Stimulated activated CD8-positive, alpha-beta memory T cell treated with anti-CD3 and anti-CD28 coated beads, Interleukin-4, amount 100 ng/mL, for 1 hour (primary cell): Measurements from ENCODE around the gene ASTN1.

Experiments used
- DNase-seq, 2 donors: peaks; one replicate each; pipeline ENCODE4 v3.0.0-alpha.2; 2020; ENCODE audit warnings: low read depth in 2 of 2, low spot score in 1 of 2

ASTN1 gene

DNA sequence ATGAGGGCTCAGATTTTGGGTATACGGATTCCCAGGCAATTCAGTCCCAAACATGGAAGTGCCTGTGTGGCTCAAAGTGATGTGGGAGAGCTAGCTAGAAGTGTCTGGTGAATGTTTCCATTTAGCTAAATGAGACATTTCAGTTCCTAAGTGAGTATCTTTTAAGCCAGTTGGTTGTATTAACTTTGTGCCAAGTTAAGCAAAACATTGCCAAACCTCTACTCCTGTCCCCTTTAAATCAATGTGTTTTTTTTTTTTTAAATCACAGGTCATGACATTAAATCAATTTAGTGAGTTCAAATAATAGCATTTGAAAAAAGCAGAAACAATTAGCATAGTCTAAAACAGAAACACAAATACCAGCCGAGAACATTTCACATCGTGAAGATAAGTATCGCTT is 230.1 kb downstream of the ASTN1 start:
- DNase-seq, result no peak

DNA sequence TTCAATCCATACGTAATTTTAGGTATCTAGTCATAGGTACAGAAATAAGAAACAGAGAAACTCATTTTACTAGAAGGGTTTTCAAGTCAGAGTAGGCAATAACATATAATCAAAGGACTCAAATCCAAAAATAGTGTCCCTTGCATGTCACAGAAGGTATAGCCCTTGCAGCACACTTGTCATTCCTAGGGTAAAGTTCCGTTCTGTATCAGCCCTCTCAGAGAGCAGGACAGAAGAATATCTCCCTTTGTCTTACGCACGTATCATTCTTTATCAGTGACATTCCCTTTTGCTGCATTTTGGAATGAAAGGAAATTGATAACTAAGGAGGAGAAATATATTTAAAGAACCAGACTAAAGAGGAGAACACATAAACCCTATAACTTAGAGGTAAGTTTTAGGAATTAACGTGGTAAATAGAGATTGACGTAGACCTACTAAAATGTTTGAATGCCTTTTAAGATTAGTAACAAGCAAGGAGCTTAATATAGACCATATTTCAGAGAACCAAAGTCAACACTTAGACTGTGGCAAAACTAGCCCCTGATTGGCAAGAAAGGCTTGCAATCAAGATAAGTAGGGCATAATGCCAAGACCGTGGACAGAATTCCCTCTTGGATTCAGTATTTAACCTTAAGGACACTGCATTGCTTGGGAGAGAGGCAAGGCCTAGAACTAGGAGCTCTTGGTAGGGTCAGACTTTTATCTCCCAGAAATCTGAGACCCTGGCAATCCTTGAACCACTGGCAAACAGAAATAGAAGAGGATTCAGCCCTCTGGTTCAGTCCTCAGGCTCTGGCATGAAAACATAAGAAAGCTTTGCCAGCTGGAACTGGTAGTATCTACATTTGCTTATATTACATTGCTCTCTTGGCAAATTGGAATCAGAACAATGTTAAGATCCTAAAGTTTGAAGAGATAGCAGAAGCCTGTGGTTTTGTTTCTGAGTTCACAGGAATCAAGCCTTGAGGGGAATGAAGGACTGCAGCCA is 232.1 kb downstream of the ASTN1 start:
- DNase-seq, result no peak

DNA sequence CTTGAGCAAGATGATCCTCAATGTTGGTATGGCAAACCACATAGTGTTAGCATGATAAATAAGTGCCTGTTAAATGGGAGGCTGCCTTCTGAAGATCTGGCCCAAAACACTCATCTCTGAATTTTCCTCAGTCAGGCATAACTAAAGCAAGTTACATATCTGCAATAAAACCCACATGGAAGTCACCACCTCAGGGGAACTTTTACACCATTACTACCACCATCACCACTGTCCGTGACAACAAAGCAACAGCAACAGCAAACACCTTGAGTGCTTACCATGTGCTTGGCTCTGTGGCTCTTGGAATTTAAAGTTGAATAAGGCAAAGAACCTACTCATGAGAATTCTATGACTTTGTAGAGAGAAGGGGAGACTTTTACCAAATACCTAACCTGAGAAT is 233.0 kb downstream of the ASTN1 start:
- DNase-seq, result no peak

DNA sequence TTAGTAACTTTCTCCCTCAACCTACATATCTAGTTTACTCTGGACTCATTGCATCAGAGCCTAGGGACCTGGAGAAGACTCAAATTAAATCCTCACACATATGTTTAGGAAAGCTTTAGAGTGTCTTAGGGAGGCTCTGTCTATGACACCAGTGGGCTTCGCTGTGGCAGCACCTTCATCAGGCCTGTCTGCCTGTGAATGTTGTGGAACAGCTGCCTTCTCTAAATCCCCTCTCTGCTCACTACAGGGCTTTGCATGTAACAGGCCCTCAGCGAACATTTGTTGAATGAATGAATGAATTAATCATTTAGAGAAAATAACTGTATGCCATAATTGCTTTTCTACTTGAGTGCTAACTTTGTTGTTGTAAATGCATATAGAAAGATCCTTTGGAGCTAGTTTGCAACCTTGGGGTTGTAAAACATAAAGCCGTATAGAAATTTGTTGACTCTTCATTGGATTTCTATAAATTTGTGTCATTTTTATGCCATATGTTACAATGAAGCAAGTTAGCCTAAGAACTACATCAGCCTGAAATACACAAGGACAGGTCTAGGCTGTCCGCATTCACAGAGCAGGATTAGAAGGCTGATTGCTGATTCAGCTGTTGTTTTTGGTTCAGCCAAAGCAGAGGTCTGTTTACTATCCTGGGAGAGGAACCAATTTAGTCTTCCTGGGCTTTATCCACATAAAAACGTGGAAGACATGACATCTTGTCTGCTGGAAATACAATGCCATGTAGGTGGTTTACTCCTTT is 238.0 kb downstream of the ASTN1 start:
- DNase-seq, result no peak

DNA sequence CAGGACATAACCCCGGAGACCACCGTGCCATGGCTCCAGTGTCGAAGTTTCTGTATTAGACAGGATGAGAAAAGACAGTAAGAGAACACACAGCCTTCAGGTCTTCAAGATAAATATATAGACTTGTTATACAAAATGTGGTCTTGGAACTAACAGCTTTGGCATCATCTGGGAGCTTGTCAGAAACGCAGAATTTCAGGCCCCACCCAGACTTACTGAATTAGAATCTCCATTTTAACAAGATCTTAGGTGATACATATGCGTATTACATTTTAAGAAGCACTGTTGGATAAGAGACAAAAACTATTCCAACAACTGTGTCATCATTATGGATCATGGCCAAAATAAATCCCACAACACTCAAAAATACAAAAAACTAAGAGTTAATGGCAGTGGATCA is 239.3 kb downstream of the ASTN1 start:
- DNase-seq, result no peak

DNA sequence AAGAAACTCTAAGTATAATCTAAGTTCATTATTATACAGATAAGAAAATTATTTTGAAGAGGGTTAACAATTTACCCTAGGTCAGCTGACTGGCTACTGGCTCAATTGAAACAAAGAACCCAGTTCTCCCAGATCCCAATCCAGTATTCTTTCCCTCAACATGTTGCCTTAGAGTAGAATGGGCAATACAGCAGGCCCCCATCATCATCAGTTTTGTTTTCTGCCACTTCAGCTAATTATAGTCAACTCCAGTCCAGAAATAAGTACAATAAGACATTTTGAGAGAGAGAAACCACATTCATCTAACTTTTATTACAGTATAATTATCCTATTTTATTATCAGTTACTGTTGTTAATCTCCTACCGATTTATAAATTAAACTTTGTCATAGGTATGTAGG is 241.2 kb downstream of the ASTN1 start:
- no peak for DNase-seq

DNA sequence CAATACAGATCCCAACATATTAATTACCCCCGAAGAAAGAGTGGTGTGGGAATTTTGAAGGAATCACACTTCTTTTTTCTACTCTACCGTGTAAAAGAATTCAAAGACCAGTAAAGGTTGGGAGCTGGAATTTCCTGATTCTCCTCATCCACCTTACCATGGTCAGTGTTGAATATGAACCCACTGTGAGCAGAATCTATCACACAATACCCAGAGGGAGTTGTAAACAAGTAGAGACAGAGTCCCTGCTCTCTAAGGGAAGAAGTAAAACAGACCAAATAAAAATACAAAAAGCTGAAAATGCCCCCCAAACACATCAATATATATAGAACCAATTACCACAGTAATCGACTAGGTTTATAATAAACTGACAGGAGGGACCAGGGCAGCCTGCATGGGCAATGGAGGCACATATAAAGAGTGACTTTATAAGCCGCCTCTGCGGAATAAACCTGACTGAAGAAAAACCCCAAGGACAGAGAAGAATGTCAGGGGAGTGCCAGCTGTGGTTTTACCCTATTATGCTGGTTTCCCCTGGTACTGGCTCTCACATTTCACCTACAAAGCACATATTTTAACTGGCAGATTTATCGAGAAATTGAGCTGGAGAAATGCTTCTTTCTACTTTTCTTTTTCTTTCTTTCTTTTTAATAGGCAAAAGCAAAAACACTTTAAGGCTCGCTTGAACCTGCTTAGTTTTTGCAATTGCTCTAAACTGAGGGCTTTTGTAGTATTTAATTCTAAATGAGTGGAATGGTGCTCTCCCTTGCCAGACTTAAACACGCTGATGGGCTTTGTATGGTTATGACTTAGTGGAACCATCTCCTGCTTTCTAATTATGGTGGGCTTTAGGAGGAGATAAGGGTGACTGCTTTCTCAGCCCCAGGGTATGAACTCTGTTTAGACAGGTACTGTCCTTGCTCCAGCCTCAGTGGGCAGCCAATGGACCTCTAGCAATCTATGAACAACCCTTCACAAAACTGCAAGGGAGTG is 244.8 kb downstream of the ASTN1 start:
- DNase-seq, result no peak

DNA sequence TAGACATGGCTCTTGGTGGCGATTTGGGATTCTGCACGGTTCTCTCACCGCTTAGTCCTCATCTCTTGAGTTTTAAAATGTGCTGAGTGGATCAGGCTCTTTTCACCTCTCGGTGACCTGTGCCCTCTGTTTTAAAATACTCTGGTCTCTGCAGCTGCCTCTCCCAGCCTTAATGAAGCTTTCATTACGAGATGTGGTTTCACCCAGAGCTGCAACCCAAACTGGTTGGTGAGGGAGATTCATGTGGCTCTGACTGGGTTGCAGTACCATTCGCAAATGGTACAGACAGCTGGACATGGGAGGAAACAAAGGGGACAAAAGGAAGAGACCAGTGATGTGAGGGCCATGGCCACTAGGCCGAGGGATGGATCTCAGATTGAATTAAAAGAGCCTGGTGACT is 258.9 kb downstream of the ASTN1 start:
- no peak for DNase-seq

DNA sequence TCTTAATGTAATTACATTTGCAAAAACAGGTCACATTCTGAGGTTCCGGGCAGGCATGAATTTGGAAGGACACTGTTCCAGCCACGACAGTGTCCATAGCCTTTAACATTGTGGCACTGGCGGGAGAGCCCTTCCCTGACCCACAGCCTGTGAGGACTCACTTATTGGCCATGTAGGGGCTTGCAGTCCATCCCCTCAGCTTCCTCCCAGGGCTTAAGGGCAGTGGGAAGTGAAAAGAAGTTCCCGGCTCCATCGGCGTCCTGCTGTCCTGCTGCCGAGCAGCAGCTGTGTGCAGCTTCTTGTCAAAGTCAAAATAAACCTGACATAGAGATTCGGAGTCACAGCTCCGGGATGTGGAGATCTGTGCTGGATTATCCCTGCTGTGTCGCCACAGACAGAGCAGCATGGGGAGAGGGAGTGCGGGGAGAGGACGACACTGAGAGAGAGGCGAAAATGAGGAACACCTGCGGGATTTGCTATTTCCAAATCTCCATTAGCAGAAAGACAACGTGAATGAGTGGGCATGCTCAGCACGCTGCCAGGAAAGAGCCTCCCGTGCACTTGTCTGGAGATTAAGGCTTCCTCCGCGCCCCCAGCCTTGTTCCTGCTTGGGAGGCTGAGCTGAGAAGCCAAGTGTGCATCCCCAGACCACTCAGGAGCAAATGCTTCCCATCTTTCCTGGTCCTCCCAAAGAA is 260.3 kb downstream of the ASTN1 start:
- no peak for DNase-seq

DNA sequence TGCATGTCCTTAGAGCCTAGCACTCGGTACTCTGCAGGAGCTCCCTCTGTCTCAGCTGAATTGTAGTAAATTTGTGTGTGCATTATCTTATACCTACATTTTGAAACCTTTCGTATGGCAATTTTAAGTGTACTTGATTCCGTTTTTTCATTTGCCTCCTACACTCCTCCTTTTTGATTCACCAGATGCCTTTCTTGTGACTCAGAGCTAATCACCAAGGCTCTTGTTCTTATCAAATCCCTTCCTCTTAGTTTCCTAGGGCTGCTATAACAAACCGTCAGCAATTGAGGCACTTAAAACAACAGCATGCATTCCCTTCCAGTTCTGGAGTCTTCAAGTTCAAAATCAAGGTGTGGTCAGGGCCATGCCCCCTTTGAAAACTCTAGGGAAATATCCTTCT is 261.0 kb downstream of the ASTN1 start:
- no peak for DNase-seq

DNA sequence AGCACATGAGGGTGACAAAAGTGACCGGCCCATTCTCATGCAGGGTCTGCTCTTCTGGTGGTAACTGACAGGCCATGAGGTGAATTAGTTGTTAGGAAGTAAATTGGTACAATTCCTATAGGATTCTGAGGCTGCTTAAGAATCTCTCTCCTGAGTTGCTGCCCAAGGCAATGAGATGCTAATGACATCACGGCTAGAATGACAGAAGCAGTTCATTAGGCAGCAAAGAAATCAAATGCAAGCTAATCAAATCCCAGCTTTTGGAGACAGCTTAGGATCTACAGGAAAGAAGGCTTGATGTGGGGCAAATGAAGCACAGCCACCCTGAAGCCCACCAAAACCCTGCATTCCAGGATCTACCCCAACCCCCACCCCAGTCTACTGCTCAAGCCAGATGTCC is 265.2 kb downstream of the ASTN1 start:
- DNase-seq, result no peak

DNA sequence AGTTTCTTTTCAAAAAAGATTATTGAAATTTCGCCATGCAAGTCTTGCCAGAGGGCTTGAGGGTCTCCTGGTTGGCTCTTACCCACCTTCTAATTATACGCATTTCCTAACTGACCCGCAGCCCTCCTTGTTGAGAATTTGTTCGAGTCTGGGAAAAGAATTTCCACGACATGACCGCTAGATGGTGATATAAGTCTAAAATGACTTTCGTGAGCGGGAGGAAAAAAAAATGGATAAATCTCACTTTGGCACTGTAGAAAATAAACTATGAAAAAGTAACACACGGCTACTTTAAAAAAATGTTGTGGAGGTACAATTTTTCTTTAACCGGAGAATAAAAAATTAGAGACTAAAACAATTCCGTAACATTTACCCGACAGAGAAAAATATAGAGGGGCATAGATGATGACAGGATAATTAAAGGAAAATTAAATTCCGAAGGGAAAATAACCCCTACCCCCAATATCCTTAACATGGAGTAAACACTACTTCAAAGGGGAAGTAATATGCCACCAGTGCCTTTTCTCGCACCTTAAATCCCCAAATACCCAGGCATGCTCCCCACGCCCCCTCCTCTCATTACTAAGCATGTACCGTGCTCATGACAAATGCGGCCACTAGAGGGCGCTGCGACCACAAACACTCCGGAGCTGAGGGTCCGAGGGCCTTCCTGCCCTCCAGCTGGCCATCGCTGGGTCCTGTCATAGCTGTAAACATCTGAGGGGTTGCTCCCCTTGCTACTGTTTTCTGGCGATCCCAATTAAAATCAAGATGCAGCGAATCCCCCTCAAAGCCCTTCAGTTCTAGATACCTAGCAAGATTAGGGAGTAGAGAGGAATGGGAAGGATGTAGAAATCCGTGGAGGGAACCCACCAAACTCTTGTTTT is 266.9 kb downstream of the ASTN1 start:
- DNase-seq, result no peak

DNA sequence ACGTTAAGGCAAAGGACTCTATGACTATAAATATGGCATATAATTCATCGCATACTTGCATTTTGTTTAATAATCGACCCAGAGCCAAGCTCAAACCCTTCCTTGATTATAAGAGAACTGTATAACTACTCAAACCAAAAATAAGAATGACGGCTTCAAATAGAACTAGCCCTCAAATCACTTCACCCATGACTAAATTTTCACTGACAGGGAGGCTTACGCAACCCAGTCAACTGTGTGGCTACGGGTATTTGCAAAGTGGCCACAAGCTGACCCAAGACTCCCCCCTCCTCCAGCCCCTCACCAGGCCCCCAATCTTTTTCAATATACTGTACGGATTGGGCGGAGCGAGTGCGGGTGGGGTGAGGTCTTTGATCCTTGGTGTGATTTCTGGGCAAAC is 268.3 kb downstream of the ASTN1 start:
- DNase-seq, result no peak

DNA sequence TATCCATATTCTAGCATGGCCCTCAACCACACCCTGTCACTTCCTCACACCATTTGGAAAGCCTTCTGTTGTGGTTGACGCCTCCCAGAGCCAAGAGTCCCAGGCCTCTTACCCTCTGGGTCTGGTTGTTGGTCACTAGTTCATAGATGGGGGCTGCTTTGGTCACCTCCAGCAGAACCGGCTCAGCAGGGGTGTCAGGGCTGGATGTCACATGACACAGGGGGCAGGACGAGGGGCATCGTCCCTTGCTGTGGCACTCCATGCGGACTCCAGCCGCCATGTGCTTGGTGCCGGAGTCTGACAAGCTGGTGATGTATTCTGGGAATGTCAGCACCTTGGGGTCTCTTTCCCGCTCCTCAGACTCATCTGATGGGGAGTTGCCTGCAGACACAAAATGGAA is 270.1 kb downstream of the ASTN1 start:
- no peak for DNase-seq

DNA sequence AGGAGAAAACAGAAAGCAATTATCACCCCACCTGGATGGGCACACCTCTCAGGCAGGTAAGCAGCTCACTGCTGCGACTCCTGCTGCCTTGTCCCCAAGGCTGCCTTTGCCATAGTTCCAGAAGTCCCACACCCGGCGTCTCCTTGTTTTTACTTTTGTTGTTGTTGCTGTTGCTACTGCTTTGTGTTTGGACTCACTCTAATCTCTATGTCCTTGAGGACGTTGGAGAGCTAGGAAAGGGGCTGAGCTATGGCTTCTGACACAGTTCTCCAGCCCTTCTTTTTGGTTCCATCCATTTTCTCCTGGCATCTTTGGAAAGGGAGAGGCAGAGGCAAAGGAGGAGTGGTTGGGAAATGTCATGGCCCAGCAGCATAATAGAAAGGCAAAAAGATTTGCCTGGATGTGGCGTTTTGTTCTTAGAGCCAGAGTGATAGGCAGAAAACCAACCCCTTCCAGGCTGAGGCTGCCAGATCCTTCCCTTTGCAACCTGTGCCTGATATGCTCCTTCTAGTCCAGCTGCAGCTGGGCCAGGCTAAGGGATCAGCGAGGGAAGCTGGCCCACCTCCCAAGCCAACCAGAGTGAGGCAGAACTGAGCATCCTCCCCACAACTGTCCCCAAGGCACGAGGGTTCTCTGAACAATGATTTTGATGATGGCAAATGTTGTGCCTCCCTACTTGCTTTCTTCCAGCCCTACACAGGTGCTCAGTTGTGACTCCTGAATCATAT is 270.7 kb downstream of the ASTN1 start:
- no peak for DNase-seq

DNA sequence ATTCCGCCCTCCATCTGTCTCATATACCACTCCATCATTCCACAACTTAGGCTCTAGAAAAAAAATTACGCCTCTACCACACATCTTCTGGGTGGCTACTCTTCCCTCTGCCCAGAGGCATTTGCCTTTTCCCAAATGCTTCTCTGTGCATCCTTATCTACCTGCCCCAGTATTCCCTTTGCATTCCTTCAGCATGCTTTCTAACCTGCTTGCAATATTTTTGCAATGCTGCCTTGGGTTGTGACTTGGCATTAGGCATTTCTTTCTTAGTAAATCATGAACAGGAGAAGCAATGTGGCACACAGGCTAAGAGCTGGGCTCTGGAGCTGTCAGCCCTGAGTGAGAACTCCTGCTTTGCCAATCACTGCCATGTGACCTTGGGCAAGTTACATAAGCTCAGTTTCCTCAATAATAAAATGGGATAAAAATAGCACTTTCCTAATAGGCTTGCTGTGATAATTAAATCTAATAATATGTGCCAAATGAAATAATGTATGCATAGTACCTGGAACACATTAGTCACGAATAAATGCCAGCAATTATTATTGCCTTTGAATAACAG is 276.0 kb downstream of the ASTN1 start:
- DNase-seq, result no peak

DNA sequence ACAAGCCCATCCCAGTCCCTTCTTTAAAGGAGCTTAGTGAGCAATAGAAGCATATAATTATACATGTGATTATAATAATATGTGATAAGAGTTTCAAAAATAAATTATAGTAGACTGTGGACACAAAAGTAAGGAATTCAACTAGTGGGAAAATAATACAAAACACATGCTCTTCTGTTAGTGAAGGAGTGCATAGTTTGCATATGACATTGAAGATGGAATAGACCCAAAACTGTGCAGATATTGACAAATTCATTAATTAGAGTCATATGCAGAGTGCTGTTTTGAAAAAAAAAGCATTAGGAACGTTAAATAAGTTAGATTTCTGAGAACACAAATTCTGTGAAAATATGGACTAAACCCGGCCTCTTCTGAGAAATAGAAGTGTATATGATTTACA is 278.8 kb downstream of the ASTN1 start:
- no peak for DNase-seq

DNA sequence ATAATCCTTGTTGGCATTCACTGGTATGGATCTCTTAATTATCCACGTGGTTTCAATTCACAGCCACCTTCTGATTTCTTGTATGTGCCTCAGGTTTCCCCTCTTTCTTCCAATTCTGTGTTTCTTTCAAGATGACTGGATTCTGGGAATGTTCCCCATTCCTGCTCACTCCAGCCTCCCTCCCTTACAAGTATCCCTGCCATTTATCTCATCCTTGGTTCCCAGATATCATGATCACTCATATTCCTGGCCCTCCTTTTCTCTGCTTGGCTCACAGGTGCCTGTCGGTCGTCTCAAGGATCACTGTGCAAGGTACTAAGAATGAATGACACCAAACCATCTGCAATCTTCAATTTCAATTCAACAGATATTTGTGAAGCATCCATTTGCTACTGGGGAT is 279.2 kb downstream of the ASTN1 start:
- no peak for DNase-seq

DNA sequence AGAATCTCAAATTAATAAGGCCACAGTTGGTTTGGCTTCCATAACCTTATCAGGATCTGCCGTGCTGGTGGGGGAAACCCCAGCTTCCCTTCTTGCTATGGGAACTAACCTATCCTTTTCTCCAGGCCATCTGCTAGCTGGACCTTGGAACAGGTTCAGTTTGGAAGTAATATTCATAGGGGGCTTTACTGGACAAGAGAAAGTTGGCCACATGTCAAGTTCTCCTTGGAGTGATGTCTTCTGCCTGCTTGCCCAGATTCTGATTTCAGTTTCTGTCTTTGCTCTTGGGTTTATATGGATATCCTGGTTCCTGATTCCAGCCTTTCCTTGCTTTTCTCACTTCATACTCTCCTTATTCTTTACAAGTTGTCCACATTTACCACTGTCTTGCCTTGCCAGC is 279.6 kb downstream of the ASTN1 start:
- no peak for DNase-seq
